NB4 (cell line): ENCODE data around the gene LRBA.

Experiments
- MYC ChIP-seq: IDR thresholded peaks from 2 replicates; pipeline ENCODE4 v1.6.1; 2011; ENCODE audit warnings: low read depth, low read length
- POLR2A ChIP-seq: IDR thresholded peaks from 2 replicates; pipeline ENCODE4 v1.6.1; 2011; ENCODE audit warnings: mild to moderate bottlenecking; ENCODE audit not compliant: insufficient read length; ENCODE audit errors: extremely low read depth
- TF ChIP-seq, protein P1 (sequence below): IDR thresholded peaks from one replicate; pipeline ENCODE4 v1.5.1; 2012; ENCODE audit warnings: low read depth, low read length

DNA sequence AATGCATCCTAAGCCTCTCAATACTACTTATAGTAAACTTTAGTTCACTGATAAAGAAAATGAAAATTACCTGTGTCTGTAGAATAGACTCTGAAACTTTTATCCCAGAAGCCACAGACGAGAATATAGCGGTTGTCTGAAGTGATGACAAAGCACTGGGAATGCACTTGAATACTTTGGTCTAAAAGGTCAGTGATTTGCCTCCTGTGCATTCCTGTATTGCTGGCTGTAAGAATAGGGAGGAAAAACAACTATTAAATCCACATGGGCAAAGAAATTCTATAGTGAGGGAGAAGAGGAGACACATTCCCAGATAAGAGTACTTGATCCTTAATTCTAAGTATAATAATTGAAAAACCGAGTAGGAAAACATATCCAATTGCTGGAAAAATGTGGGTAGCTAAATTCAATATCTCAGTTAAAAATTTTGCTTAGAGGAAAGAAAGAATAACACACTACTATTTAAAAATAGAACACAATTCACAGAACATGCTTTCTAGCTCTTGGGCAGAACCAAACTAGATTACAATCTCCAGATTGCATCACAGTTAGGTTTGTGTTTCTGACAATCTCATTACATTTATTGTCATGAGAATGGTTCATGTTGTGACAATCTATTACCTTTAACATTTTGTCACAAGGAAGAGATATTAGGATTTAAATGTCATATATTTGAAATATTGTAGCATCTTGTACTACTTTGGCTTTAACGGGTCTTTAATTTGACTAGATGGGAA, 704.8 kb downstream of the LRBA start:
- TF ChIP-seq, protein P1, sequence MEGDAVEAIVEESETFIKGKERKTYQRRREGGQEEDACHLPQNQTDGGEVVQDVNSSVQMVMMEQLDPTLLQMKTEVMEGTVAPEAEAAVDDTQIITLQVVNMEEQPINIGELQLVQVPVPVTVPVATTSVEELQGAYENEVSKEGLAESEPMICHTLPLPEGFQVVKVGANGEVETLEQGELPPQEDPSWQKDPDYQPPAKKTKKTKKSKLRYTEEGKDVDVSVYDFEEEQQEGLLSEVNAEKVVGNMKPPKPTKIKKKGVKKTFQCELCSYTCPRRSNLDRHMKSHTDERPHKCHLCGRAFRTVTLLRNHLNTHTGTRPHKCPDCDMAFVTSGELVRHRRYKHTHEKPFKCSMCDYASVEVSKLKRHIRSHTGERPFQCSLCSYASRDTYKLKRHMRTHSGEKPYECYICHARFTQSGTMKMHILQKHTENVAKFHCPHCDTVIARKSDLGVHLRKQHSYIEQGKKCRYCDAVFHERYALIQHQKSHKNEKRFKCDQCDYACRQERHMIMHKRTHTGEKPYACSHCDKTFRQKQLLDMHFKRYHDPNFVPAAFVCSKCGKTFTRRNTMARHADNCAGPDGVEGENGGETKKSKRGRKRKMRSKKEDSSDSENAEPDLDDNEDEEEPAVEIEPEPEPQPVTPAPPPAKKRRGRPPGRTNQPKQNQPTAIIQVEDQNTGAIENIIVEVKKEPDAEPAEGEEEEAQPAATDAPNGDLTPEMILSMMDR: no peak
- TF ChIP-seq POLR2A (no peak), MYC (no peak)
